ENCODE measurements around the gene PGLYRP4. TPM values are rescaled to one million over a fixed set of nuclear protein-coding genes. Genes with fewer than 3 reads are reported as not detected.

PGLYRP4 gene
- not detected in 2 replicates for total RNA-seq

- intact Hi-C loops (cut with micrococcal nuclease) = no loop called here
Measured at GRCh38 chr1:153348511-153349362, at the start of gene PGLYRP4. Gene PGLYRP4 (minus strand): TSS chr1:153348841. CDS start chr1:153347932, 909 bp downstream.

GRCh38 chr1:153397924-153398651, 49.4 kb upstream of the PGLYRP4 start:
- intact Hi-C loops (cut with micrococcal nuclease) = no loop called here

GRCh38 chr1:153397051-153397923, 48.6 kb upstream of the PGLYRP4 start:
- intact Hi-C loops (cut with micrococcal nuclease) = no loop called here

GRCh38 chr1:153396461-153396860, 47.8 kb upstream of the PGLYRP4 start:
- intact Hi-C loops (cut with micrococcal nuclease) = no loop called here

GRCh38 chr1:153395776-153396175, 47.1 kb upstream of the PGLYRP4 start:
- intact Hi-C loops (cut with micrococcal nuclease) = no loop called here

GRCh38 chr1:153395136-153395685, 46.6 kb upstream of the PGLYRP4 start:
- intact Hi-C loops (cut with micrococcal nuclease) = no loop called here

GRCh38 chr1:153394391-153394790, 45.8 kb upstream of the PGLYRP4 start:
- intact Hi-C loops (cut with micrococcal nuclease) = no loop called here

GRCh38 chr1:153393926-153394325, 45.3 kb upstream of the PGLYRP4 start:
- intact Hi-C loops (cut with micrococcal nuclease) = no loop called here

GRCh38 chr1:153392822-153393221, 44.2 kb upstream of the PGLYRP4 start:
- intact Hi-C loops (cut with micrococcal nuclease) = no loop called here

- intact Hi-C loops (cut with micrococcal nuclease) = no loop called here
Measured at GRCh38 chr1:153392258-153392657, 43.6 kb upstream of the PGLYRP4 start.

GRCh38 chr1:153390938-153391710, 42.5 kb upstream of the PGLYRP4 start, which contains the start of gene S100A8:
Gene S100A8 (minus strand): TSS chr1:153391073. CDS start chr1:153390535, 538 bp downstream.
- intact Hi-C loops (cut with micrococcal nuclease) = no loop called here

- intact Hi-C loops (cut with micrococcal nuclease) = no loop called here
Measured at GRCh38 chr1:153389973-153390879, 41.6 kb upstream of the PGLYRP4 start.

- intact Hi-C loops (cut with micrococcal nuclease) = no loop called here
Measured at GRCh38 chr1:153389401-153389800, 40.8 kb upstream of the PGLYRP4 start.

GRCh38 chr1:153387785-153388184, 39.1 kb upstream of the PGLYRP4 start:
- intact Hi-C loops (cut with micrococcal nuclease) = no loop called here

- intact Hi-C loops (cut with micrococcal nuclease) = no loop called here
Measured at GRCh38 chr1:153387001-153387400, 38.4 kb upstream of the PGLYRP4 start.

- intact Hi-C loops (cut with micrococcal nuclease) = no loop called here
Measured at GRCh38 chr1:153386500-153386901, 37.9 kb upstream of the PGLYRP4 start.

GRCh38 chr1:153384958-153385580, 36.4 kb upstream of the PGLYRP4 start:
- intact Hi-C loops (cut with micrococcal nuclease) = no loop called here

GRCh38 chr1:153380711-153381110, 32.1 kb upstream of the PGLYRP4 start:
- intact Hi-C loops (cut with micrococcal nuclease) = no loop called here

- intact Hi-C loops (cut with micrococcal nuclease) = no loop called here
Measured at GRCh38 chr1:153379591-153379990, 30.9 kb upstream of the PGLYRP4 start.
